GM19467 (cell line): ENCODE data around the gene OR7G1.
A peak's percentile ranks its signal among the peaks of the same experiment; 100 is the strongest.

Experiments used
- ATAC-seq: cut with Tn5 transposase; IDR thresholded peaks from one replicate; pipeline ENCODE4 v1.9.1; 2021; ENCODE audit warnings: mild to moderate bottlenecking, moderate library complexity; ENCODE audit not compliant: unreplicated experiment

Gene OR7G1, protein sequence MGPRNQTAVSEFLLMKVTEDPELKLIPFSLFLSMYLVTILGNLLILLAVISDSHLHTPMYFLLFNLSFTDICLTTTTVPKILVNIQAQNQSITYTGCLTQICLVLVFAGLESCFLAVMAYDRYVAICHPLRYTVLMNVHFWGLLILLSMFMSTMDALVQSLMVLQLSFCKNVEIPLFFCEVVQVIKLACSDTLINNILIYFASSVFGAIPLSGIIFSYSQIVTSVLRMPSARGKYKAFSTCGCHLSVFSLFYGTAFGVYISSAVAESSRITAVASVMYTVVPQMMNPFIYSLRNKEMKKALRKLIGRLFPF

DNA sequence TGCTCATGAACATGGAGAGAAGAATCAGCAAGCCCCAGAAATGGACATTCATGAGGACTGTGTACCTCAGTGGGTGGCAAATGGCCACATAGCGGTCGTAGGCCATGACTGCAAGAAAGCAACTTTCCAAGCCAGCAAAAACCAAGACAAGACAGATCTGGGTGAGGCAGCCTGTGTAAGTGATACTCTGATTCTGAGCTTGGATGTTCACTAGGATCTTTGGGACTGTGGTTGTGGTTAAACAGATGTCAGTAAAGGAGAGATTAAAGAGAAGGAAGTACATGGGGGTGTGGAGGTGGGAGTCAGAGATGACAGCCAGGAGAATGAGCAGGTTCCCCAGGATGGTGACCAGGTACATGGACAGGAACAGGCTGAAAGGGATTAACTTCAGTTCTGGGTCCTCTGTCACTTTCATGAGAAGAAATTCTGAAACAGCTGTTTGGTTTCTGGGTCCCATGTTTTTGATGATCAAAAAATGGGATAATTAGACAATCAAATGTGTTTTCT lies at the start of gene OR7G1:
TSS of gene OR7G1 (minus strand) at position 457 of the 507 bp plus-strand sequence. CDS start at position 457, 0 bp downstream.
- no peak for ATAC-seq

- ATAC-seq, result no peak
These were observed 49.7 kb upstream of the OR7G1 start for GRCh38 chr19:9165261-9165660.

DNA sequence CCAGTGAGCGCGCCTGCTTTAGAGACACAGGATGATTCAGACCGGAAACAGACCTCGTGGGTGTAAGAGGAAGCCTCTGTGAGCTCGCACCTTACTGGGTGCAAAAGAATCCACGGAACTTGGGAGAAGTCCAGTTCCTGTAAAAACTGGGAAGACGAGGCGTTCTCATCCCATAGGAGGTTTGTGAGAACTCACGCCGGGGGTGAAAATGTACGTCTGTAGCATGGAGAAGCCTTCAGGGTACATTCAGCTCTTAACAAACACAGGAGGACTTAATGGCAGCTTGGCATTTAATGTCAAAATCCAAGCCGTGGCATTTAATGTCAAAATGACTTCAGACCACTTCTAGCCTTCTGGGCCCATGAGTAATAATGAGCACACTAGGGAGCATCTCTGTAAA lies 45.9 kb upstream of the OR7G1 start:
- no peak for ATAC-seq

DNA sequence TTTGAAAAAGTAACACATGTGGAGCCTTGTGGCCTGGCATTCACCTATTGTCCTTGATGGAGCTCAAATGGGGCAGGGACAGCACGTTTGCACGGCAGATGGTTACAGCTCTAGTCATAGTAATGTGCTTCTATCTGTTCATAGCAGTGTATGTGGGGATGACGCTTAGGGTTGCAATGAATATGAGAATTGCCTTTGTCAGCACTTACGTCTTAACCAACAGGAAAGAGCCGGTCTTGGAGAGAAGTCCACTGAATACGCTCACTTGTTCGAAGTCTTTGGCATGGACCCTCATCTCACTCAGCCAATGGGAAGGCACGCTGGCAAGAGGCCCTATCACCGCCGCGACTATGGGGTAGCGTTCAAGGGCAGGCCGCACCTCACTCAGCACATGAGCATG lies 44.3 kb upstream of the OR7G1 start:
- no peak for ATAC-seq

- no peak for ATAC-seq
These were observed 40.7 kb upstream of the OR7G1 start for GRCh38 chr19:9156304-9156703.

- ATAC-seq, result no peak
These were observed 40.0 kb upstream of the OR7G1 start for GRCh38 chr19:9155591-9155990.

GRCh38 chr19:9151367-9151766 lies 35.8 kb upstream of the OR7G1 start:
- no peak for ATAC-seq

GRCh38 chr19:9150650-9151049 lies 35.1 kb upstream of the OR7G1 start:
- ATAC-seq, result no peak

DNA sequence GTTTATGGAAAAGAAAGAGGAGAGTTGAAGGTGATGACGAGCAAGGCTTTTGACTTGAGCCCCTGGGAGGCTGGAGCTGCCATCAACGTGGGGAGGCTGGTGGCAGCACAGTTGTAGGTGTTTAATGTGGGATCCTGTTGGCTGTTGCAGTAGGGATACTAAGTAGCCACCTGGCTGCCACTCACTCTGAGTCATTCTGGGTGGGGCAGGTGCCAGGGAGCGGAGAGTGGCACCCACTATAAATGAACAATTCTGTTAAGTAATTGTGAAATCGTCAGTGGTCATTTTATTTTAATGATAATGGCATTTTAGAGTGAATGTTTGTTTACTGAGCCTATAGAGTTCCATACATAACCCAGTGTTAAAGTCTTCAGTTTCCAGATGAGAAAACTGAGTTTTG lies 34.4 kb upstream of the OR7G1 start:
- no peak for ATAC-seq

GRCh38 chr19:9148697-9149096 lies 33.1 kb upstream of the OR7G1 start:
- ATAC-seq, result no peak

DNA sequence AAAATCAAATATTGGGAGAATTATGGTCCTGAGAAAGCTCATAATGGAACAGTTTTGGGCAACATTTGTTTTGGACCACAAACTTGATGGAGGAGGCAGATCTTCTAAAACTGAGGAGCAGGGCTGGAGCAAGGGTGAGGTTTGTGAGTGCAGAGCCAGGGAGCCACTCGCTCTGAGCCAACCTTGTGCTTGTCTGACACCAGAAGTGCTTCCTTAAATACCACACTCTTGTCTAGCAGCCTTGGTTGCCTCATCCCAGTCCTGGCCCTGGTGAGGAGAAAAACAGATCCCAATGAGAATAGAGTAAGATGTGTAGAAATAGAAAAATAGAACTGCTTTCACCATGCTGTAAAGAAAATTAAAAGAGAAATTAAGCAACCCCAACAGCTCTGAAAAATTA lies 31.3 kb upstream of the OR7G1 start:
- no peak for ATAC-seq

DNA sequence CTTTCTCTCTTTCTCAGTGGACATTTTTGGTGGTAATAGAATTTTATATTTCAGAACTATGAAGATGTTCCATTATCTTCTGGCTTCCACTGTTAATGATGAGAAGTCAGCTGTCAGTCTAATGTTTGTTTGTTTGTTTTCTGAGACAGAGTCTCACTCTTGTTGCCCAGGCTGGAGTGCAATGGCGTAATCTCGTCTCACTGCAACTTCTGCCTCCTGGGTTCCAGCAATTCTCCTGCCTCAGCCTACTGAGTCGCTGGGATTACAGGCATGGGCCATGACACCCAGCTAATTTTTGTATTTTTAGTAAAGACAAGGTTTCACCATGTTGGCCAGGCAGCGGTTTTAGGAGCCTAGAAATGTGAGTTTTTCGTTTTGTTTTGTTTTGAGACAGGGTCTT lies 29.4 kb upstream of the OR7G1 start:
- no peak for ATAC-seq

- ATAC-seq, result peak; percentile 80
These were observed 24.8 kb upstream of the OR7G1 start, which contains the start of gene ZNF317 for GRCh38 chr19:9140159-9140874. Gene ZNF317, plus strand, starts transcription at chr19:9140397. Its CDS starts 15,620 bp downstream, at chr19:9156017.

GRCh38 chr19:9139609-9140158 lies 24.1 kb upstream of the OR7G1 start:
- no peak for ATAC-seq

GRCh38 chr19:9132422-9132821 lies 16.9 kb upstream of the OR7G1 start:
- no peak for ATAC-seq

DNA sequence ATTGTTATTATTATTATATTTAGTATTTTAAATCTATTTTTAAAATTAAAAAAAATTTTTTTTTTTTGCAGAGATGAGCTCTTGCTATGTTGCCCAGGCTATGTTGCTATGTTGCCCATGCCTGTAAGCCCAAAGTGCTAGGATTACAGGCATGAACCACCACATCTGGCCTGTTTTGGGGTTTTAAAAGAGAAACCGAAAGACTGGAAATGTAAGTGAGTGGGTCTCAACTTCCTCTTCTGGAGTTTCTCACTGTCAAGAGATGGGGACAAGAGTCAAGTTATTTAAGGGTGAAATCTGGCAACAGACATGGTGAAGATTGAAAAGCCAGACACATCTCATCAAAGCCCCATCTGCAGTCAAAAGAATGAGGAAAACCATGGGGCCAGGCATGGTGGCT lies 15.4 kb upstream of the OR7G1 start:
- ATAC-seq, result no peak

- ATAC-seq, result no peak
These were observed 12.6 kb upstream of the OR7G1 start for GRCh38 chr19:9128171-9128570.

DNA sequence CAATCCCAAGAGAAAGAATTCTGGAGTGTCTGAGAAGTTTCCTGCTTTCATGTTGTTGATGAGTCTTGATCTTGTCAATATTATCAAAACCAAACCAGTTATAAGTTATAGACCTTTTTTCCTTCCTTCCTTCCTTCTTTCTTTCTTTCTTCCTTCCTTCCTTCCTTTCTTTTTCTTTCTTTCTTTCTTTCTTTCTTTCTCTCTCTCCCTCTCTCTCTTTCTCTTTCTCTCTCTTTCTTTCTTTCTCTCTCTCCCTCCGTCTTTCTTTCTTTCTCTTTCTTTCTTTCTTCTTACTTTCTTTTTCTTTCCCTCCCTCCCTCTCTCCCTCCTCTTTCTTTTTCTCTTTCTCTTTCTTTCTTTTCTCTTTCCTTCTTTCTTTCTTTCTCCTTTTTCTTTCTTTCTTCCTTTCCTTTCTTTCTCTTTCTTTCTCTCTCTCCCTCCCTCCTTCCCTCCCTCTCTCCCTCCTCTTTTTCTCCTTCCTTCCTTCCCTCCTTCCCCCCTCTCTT lies 11.4 kb upstream of the OR7G1 start, which contains the start of gene OR7G3:
TSS of gene OR7G3 (minus strand) at position 51 of the 506 bp plus-strand sequence. CDS start at position 51, 0 bp downstream.
- ATAC-seq, result no peak

DNA sequence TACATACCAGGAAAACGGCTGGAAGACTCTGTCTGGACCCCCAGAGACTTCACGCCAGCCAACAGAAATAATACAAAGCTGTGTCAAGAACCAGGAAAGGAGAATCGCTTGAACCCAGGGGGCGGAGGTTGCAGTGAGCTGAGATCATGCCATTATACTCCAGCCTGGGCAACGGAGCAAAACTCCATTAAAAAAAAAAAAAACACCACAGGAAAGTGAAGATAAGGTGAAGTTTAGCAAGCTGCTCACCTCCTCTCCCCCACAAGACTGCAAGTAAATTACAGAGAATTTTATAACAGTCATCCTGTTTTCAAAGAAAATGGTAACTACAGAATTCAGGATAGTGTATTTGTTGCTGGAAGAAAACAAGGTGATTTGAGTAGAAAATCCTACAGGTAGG lies 984 bp upstream of the OR7G1 start:
- ATAC-seq, result no peak

GRCh38 chr19:9109959-9110358 lies 5.6 kb downstream of the OR7G1 start:
- no peak for ATAC-seq

GRCh38 chr19:9107375-9107774 lies 8.2 kb downstream of the OR7G1 start, which contains the start of gene OR7G2:
Gene OR7G2, minus strand, starts transcription at chr19:9107475. Its CDS starts 4,232 bp downstream, at chr19:9103243.
- ATAC-seq, result no peak
